H1 (cell line): ENCODE measurements around the gene RUSF1. TPM values are rescaled to one million over a fixed set of nuclear protein-coding genes. Genes with fewer than 3 reads are reported as not detected.

ENCODE experiments used
- CTCF ChIA-PET: fragments of 300-600 bp; sonication (Branson Sonifier 250); formaldehyde crosslinking; loops from one replicate; lab custom pipeline; 2021; ENCODE audit not compliant: partially characterized antibody; lab: Charles Lee
- POLR2A ChIA-PET: fragments of 300-600 bp; sonication (Branson Sonifier 250); formaldehyde crosslinking; loops from one replicate; lab custom pipeline; 2021; ENCODE audit warnings: inconsistent platforms; ENCODE audit not compliant: partially characterized antibody; lab: Charles Lee
- DNase-seq, 2 experiments: peaks; one replicate each; pipeline versions ENCODE4 v3.0.0 to v3.0.0-alpha.2; 2010 to 2022; ENCODE audit warnings: low spot score in 2 of 2, low read depth in 1 of 2, mixed read lengths in 1 of 2
- FAIRE-seq: peaks from 2 replicates; lab custom pipeline; 2011; peaks lifted over from hg19 to GRCh38; lab: Jason Lieb, UNC
- H2AFZ ChIP-seq: 2 replicates; pipeline ENCODE4 v1.8.1; 2012; ENCODE audit warnings: low read length, inconsistent platforms
- H2AK5ac ChIP-seq: 2 replicates; pipeline ENCODE4 v1.6.1; 2013; ENCODE audit warnings: low read depth, low read length
- H2BK120ac ChIP-seq: replicated peaks from 2 replicates; pipeline ENCODE3; 2013; ENCODE audit warnings: low read depth, low read length, inconsistent platforms
- H2BK12ac ChIP-seq: 2 replicates; pipeline ENCODE4 v1.6.1; 2013; ENCODE audit warnings: low read depth, low read length
- H2BK15ac ChIP-seq: 2 replicates; pipeline ENCODE4 v1.6.1; 2013; ENCODE audit warnings: low read length
- H2BK20ac ChIP-seq: 2 replicates; pipeline ENCODE4 v1.6.1; 2013; ENCODE audit warnings: low read length
- H2BK5ac ChIP-seq: 2 replicates; pipeline ENCODE4 v1.6.1; 2013; ENCODE audit warnings: low read depth, low read length
- H3K14ac ChIP-seq: 2 replicates; pipeline ENCODE4 v1.6.1; 2013; ENCODE audit warnings: inconsistent platforms; ENCODE audit not compliant: insufficient read length
- H3K18ac ChIP-seq: 2 replicates; pipeline ENCODE4 v1.6.1; 2013; ENCODE audit warnings: low read length; ENCODE audit errors: extremely low read depth
- H3K23ac ChIP-seq: 2 replicates; pipeline ENCODE4 v1.6.1; 2013; ENCODE audit warnings: inconsistent platforms; ENCODE audit not compliant: insufficient read length
- H3K23me2 ChIP-seq: 2 replicates; pipeline ENCODE4 v1.6.1; 2013; ENCODE audit warnings: low read depth, low read length
- H3K27ac ChIP-seq: 2 replicates; pipeline ENCODE4 v1.6.1; 2011; ENCODE audit warnings: low read depth, low read length, inconsistent platforms
- H3K27me3 ChIP-seq, 4 experiments: replicated peaks in 1 of 4; 1 replicate in 1 of 4; 2 replicates in 3 of 4; pipeline versions ENCODE4 v1.6.1 to v1.8.1; 2011 to 2013; ENCODE audit warnings: low read length in 3 of 4, mild to moderate bottlenecking in 3 of 4, inconsistent platforms in 2 of 4, mixed read lengths in 2 of 4, moderate library complexity in 1 of 4; ENCODE audit not compliant: control insufficient read depth in 3 of 4, insufficient read depth in 3 of 4; ENCODE audit errors: extremely low read depth in 1 of 4
- H3K36me3 ChIP-seq, 4 experiments: 2 replicates each; pipeline versions ENCODE4 v1.6.1 to v1.8.1; 2011 to 2013; ENCODE audit warnings: mild to moderate bottlenecking in 4 of 4, low read length in 3 of 4, moderate library complexity in 2 of 4, control low read depth in 1 of 4, inconsistent platforms in 1 of 4; ENCODE audit not compliant: insufficient read depth in 4 of 4, control insufficient read depth in 2 of 4
- H3K4ac ChIP-seq: replicated peaks from 2 replicates; pipeline ENCODE3; 2013; ENCODE audit warnings: low read length, low read depth, mixed read lengths, inconsistent platforms; ENCODE audit not compliant: insufficient read length
- H3K4me1 ChIP-seq, 4 experiments: replicated peaks in 1 of 4; 1 replicate in 1 of 4; 2 replicates in 3 of 4; pipeline versions ENCODE4 v1.6.1 to v1.8.1; 2011 to 2013; ENCODE audit warnings: low read length in 3 of 4, inconsistent platforms in 2 of 4, mixed read lengths in 1 of 4; ENCODE audit not compliant: insufficient read depth in 4 of 4, control insufficient read depth in 3 of 4
- H3K4me2 ChIP-seq, 2 experiments: 2 replicates each; pipeline versions ENCODE4 v1.6.1 to v1.8.1; 2011 to 2013; ENCODE audit warnings: low read depth in 2 of 2, low read length in 2 of 2, control low read depth in 1 of 2, inconsistent platforms in 1 of 2, mild to moderate bottlenecking in 1 of 2; ENCODE audit not compliant: insufficient read depth in 1 of 2
- H3K4me3 ChIP-seq, 4 experiments: fragments of 200-600, 300-600 bp in 1 of 4; sonication (generic), shearing (Covaris generic), sonication (Bioruptor Twin) in 1 of 4; 2 replicates each; pipeline versions ENCODE4 v1.5.1 to v1.8.1; 2011 to 2016; ENCODE audit warnings: low read length in 4 of 4, low read depth in 3 of 4, control low read depth in 2 of 4, inconsistent platforms in 2 of 4, mild to moderate bottlenecking in 2 of 4, mixed read lengths in 1 of 4, moderate library complexity in 1 of 4; ENCODE audit not compliant: insufficient read depth in 2 of 4; ENCODE audit errors: extremely low read depth in 1 of 4
- H3K56ac ChIP-seq: replicated peaks from 2 replicates; pipeline ENCODE3; 2013; ENCODE audit warnings: low read depth, mild to moderate bottlenecking, mixed read lengths, low read length, inconsistent platforms; ENCODE audit not compliant: insufficient read length
- H3K79me1 ChIP-seq: 2 replicates; pipeline ENCODE4 v1.6.1; 2013; ENCODE audit warnings: low read depth, low read length, control low read depth
- H3K79me2 ChIP-seq, 2 experiments: 2 replicates each; pipeline versions ENCODE4 v1.6.1 to v1.8.1; 2012 to 2013; ENCODE audit warnings: low read length in 2 of 2, mild to moderate bottlenecking in 2 of 2, inconsistent platforms in 1 of 2; ENCODE audit not compliant: insufficient read depth in 2 of 2, control insufficient read depth in 1 of 2
- H3K9ac ChIP-seq, 4 experiments: replicated peaks in 1 of 4; 1 replicate in 1 of 4; 2 replicates in 3 of 4; pipeline versions ENCODE4 v1.6.1 to v1.8.1; 2011 to 2013; ENCODE audit warnings: low read depth in 3 of 4, low read length in 3 of 4, control low read depth in 2 of 4, mild to moderate bottlenecking in 2 of 4, moderate library complexity in 2 of 4, inconsistent platforms in 1 of 4; ENCODE audit errors: extremely low read depth in 1 of 4
- H3K9me3 ChIP-seq, 2 experiments: 2 replicates each; pipeline versions ENCODE4 v1.6.1 to v1.8.1; 2012 to 2013; ENCODE audit warnings: mild to moderate bottlenecking in 2 of 2, moderate library complexity in 2 of 2, control low read depth in 1 of 2, inconsistent platforms in 1 of 2, low read depth in 1 of 2, low read length in 1 of 2, mixed read lengths in 1 of 2; ENCODE audit not compliant: insufficient read depth in 2 of 2
- H4K20me1 ChIP-seq, 2 experiments: replicated peaks in 1 of 2; 2 replicates each; pipeline versions ENCODE3 to v1.8.1; 2011 to 2013; ENCODE audit warnings: inconsistent platforms in 2 of 2, low read length in 2 of 2, mild to moderate bottlenecking in 1 of 2; ENCODE audit not compliant: insufficient read depth in 2 of 2, control insufficient read depth in 1 of 2
- H4K5ac ChIP-seq: 2 replicates; pipeline ENCODE4 v1.6.1; 2013; ENCODE audit warnings: low read length, low read depth, mixed read lengths, inconsistent platforms; ENCODE audit not compliant: insufficient read length
- H4K8ac ChIP-seq: 2 replicates; pipeline ENCODE4 v1.8.0; 2013; ENCODE audit warnings: mild to moderate bottlenecking, moderate library complexity, low read length, inconsistent platforms; ENCODE audit not compliant: insufficient read depth; ENCODE audit errors: extremely low read depth
- H4K91ac ChIP-seq: replicated peaks from 2 replicates; pipeline ENCODE3; 2013; ENCODE audit warnings: low read length, mixed read lengths, inconsistent platforms; ENCODE audit not compliant: insufficient read length
- EZH2 ChIP-seq: fragments of 200-600 bp; sonication (generic); IDR thresholded peaks from 2 replicates; pipeline ENCODE4 v1.7.1; 2012; ENCODE audit warnings: low read depth, mild to moderate bottlenecking, moderate library complexity, low read length, inconsistent platforms; ENCODE audit not compliant: severe bottlenecking
- KDM1A ChIP-seq: fragments of 200-600, 300-600 bp; sonication (generic); IDR thresholded peaks from 2 replicates; pipeline ENCODE4 v1.7.1; 2016; ENCODE audit warnings: mild to moderate bottlenecking, low read length, borderline replicate concordance
- MAFK ChIP-seq: IDR thresholded peaks from 2 replicates; pipeline ENCODE4 v1.6.1; 2012; ENCODE audit warnings: low read depth, mild to moderate bottlenecking, improper control_type of control experiment, low read length
- WGBS, 2 experiments: shearing (Covaris generic) in 1 of 2; methylation state at CpG; one replicate each; pipeline versions ENCODE4 v1.1.6 to v1.1.7; 2013 to 2015; ENCODE audit warnings: low lambda C conversion rate in 2 of 2, mixed read lengths in 2 of 2, inconsistent platforms in 1 of 2, low coverage in 1 of 2, missing lambda C conversion rate in 1 of 2; ENCODE audit not compliant: insufficient replicate concordance in 2 of 2, insufficient coverage in 1 of 2, insufficient read length in 1 of 2; ENCODE audit errors: extremely low coverage in 1 of 2, missing lambda C conversion rate in 1 of 2; 5-methylcytosine and 5-hydroxymethylcytosine counted together
- polyA plus RNA-seq, 7 experiments: library from polyadenylated mRNA; depleted of rRNA in 3 of 7; stranded (reverse) in 5 of 7; unstranded in 2 of 7; fragments of >200 nt in 5 of 7; fragments of 200-250 nt in 2 of 7; gene quantifications; 1 replicate in 5 of 7; 2 replicates in 1 of 7; 4 replicates in 1 of 7; pipeline versions ENCODE4 v1.2.1 to v1.2.3, GENCODE V29; 2011 to 2013; ENCODE audit warnings: missing spikeins in 2 of 7, mixed read lengths in 2 of 7
- total RNA-seq: library from RNA; stranded (reverse); fragmentation: NEBNext Ultra II Directional; extraction: Animal tissue kit (Norgen Biotek cat#: 25700); gene quantifications from 2 replicates; pipeline ENCODE4 v1.2.1, GENCODE V29; 2021
- TF ChIP-seq, protein P1 (sequence below): IDR thresholded peaks from 2 replicates; pipeline ENCODE4 v1.6.1; 2012; ENCODE audit warnings: inconsistent platforms
- TF ChIP-seq, protein P2 (sequence below): IDR thresholded peaks from 2 replicates; pipeline ENCODE4 v1.6.1; 2012; ENCODE audit warnings: inconsistent platforms

The RUSF1 gene
- total and polyA plus RNA-seq, 2 of the 8 experiments (the other 6 are each of a cell fraction or from before 2014, with no cell fraction given) = 22.5 to 33.7 TPM

DNA sequence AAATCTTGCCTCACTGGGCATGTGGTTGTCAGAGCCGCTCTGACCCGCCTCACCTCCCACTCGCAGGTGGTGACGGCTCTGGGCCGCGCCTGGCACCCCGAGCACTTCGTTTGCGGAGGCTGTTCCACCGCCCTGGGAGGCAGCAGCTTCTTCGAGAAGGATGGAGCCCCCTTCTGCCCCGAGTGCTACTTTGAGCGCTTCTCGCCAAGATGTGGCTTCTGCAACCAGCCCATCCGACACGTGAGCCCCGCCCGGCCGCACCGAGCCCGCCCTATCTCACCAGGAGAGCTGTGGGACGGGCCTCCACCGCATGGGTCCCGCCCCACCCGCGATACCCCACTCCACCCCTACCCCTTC lies 32.3 kb downstream of the RUSF1 start:
- H2BK15ac ChIP-seq = no peak overlapping the region
- H2BK20ac ChIP-seq = no peak overlapping the region
- H3K27me3 ChIP-seq = peaks cover 2 to 49% (median 38%) of the 10 kb centered on the region in 4 experiments
- no peak overlapping the region for H3K9ac ChIP-seq
- no peak overlapping the region for H3K4ac ChIP-seq
- H3K23me2 ChIP-seq = peaks cover 19% of the 10 kb centered on the region; the same call in 1 of the 2 replicates
- 0 out of 2 replicates have a peak overlapping the region, but pooled peaks have one; percentile 43 for H2AFZ ChIP-seq
- FAIRE-seq (no peak), DNase-seq (peak in 1 of 2 experiments; percentile 56)
- H4K20me1 ChIP-seq = peaks cover 0 to 3% of the 10 kb centered on the region in 2 experiments
- ChIA-PET CTCF (interaction anchor here (0.6 to 5.1 kb wide), 6 partner anchors 15 to 221 kb away, joined by 3 to 35 read pairs (median 3); partner anchors contain the start of gene ARMC5), POLR2A (interaction anchor here (0.7 to 6.0 kb wide), 4 partner anchors 12 to 238 kb away, joined by 3 to 40 read pairs (median 17); partner anchors contain the start of genes ARMC5 and ZNF843)
- peak overlapping the region; percentile 39; the same call in 1 of the 2 replicates for H2BK12ac ChIP-seq
- peaks cover 0 to 12% (median 3%) of the 10 kb centered on the region in 4 experiments; a peak in 5 of 7 replicates for H3K4me1 ChIP-seq
- H2BK5ac ChIP-seq = no peak overlapping the region
- 20% methylated on average over 14 of the region's 26 CpGs; no CpG with 5 or more reads in 1 of the 2 experiments for WGBS, 2 experiments
- H3K36me3 ChIP-seq = no peaks in the 10 kb centered on the region
- H3K56ac ChIP-seq = no peak overlapping the region
- H3K79me2 ChIP-seq = no peaks in the 10 kb centered on the region
- H3K4me2 ChIP-seq = peak overlapping the region; percentile 62 to 94
- H4K8ac ChIP-seq = peak overlapping the region; percentile 71
- H2BK120ac ChIP-seq = no peak overlapping the region
- H4K91ac ChIP-seq = no peak overlapping the region
- H3K18ac ChIP-seq = no peak overlapping the region; the same call in 1 of the 2 replicates
- H3K14ac ChIP-seq = no peak overlapping the region
- no peak overlapping the region for H3K23ac ChIP-seq
- TF ChIP-seq EZH2 (peak; percentile 28), KDM1A (no peak), MAFK (no peak)
- TF ChIP-seq, protein P1, sequence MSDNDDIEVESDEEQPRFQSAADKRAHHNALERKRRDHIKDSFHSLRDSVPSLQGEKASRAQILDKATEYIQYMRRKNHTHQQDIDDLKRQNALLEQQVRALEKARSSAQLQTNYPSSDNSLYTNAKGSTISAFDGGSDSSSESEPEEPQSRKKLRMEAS = peak; percentile 73
- TF ChIP-seq, protein P2, sequence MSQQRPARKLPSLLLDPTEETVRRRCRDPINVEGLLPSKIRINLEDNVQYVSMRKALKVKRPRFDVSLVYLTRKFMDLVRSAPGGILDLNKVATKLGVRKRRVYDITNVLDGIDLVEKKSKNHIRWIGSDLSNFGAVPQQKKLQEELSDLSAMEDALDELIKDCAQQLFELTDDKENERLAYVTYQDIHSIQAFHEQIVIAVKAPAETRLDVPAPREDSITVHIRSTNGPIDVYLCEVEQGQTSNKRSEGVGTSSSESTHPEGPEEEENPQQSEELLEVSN = peak; percentile 72
- H3K27ac ChIP-seq = no peak overlapping the region
- no peaks in the 10 kb centered on the region for H3K9me3 ChIP-seq
- no peak overlapping the region for H2AK5ac ChIP-seq
- peak overlapping the region; percentile 54 to 79 (median 60); a peak in 5 of 8 replicates for H3K4me3 ChIP-seq
- no peak overlapping the region for H4K5ac ChIP-seq
- H3K79me1 ChIP-seq = no peaks in the 10 kb centered on the region
